ENCODE measurements around the gene C5orf63. TPM values are rescaled to one million over a fixed set of nuclear protein-coding genes. Genes with fewer than 3 reads are reported as not detected.

Gene C5orf63
- total RNA-seq, 1 experiment from 2014 or later = 1.2 TPM

DNA sequence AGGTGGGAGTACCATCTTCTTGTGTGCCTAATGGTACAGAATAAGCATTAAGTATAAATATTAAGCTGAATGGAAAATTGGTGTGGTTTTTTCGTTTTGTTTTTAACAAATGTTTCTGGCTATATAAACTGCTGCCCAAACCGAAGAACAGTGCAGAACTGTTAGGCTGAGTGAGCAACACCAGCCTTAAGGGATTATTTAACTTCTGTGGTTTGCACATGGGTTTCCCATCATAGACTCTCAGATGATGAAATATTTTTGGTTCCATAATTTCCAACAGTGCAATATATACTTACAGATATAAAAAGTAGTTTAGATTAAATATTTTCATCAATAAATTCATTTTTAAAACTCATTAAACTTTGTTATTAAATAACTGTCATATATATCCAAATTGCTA, 16.4 kb downstream of the C5orf63 start:
- no peak overlapping the region for H2AK5ac ChIP-seq (ENCODE audit: insufficient read length, low read length)
- no peak overlapping the region for H3T11ph ChIP-seq (ENCODE audit: low read length)
- H3K27me3 Mint-ChIP-seq (ENCODE audit: low read depth) = no peaks in the 10 kb centered on the region
- no peak overlapping the region for H3K18ac ChIP-seq (ENCODE audit: insufficient read length, low read depth, low read length)
- no peaks in the 10 kb centered on the region for H3K79me1 ChIP-seq (ENCODE audit: insufficient read depth, low read depth, low read length, poor library complexity, severe bottlenecking)
- H3K4me1 ChIP-seq (ENCODE audit: insufficient read depth, low read length) = no peaks in the 10 kb centered on the region
- H4K8ac ChIP-seq (replicated peaks; ENCODE audit: insufficient read length, low read depth, low read length) = no peak overlapping the region
- no peak overlapping the region for H3K4me3 Mint-ChIP-seq
- peaks cover 7 to 10% (median 7%) of the 10 kb centered on the region in 3 experiments for H3K36me3 Mint-ChIP-seq (ENCODE audit: insufficient read depth in 1 of 3, low read depth in 3 of 3)
- no peak overlapping the region for H3K27ac Mint-ChIP-seq
- H3K27ac ChIP-seq (ENCODE audit: insufficient read length, low read depth, low read length) = no peak overlapping the region
- H3K4me1 Mint-ChIP-seq = peaks cover 2 to 4% of the 10 kb centered on the region in 2 experiments; a peak in 2 of 4 replicates
- H3K9ac ChIP-seq (ENCODE audit: extremely low read depth, insufficient read length, low read length) = no peak overlapping the region
- peaks cover 10 to 12% of the 10 kb centered on the region in 2 experiments for H3K9me3 Mint-ChIP-seq
- DNase-seq = no peak
- H3K4ac ChIP-seq (ENCODE audit: low read depth, low read length) = no peak overlapping the region
- no peak overlapping the region for H3K14ac ChIP-seq (ENCODE audit: insufficient read depth, low read length)
- no peak overlapping the region for H2BK120ac ChIP-seq (ENCODE audit: low read depth, low read length, poor library complexity, severe bottlenecking)
- 100% methylated on average over 1 of the region's 2 CpGs for WGBS (ENCODE audit: extremely low coverage, insufficient read length, low lambda C conversion rate)
- no peaks in the 10 kb centered on the region for H3K23me2 ChIP-seq (ENCODE audit: insufficient read length, low read depth, low read length, poor library complexity, severe bottlenecking)
- no peak overlapping the region for H4K91ac ChIP-seq (ENCODE audit: insufficient read length, low read depth, low read length)
- H2BK15ac ChIP-seq (ENCODE audit: low read depth, low read length) = no peak overlapping the region
- no peak overlapping the region for H2BK20ac ChIP-seq (ENCODE audit: low read depth, low read length, poor library complexity, severe bottlenecking)
- TF ChIP-seq, protein P1, sequence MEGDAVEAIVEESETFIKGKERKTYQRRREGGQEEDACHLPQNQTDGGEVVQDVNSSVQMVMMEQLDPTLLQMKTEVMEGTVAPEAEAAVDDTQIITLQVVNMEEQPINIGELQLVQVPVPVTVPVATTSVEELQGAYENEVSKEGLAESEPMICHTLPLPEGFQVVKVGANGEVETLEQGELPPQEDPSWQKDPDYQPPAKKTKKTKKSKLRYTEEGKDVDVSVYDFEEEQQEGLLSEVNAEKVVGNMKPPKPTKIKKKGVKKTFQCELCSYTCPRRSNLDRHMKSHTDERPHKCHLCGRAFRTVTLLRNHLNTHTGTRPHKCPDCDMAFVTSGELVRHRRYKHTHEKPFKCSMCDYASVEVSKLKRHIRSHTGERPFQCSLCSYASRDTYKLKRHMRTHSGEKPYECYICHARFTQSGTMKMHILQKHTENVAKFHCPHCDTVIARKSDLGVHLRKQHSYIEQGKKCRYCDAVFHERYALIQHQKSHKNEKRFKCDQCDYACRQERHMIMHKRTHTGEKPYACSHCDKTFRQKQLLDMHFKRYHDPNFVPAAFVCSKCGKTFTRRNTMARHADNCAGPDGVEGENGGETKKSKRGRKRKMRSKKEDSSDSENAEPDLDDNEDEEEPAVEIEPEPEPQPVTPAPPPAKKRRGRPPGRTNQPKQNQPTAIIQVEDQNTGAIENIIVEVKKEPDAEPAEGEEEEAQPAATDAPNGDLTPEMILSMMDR (conservative IDR thresholded peaks at IDR 0.05) = no peak
- H3K56ac ChIP-seq (ENCODE audit: insufficient read length, low read depth, low read length) = no peak overlapping the region
- no peak overlapping the region for H3K4me2 ChIP-seq (ENCODE audit: insufficient read depth, insufficient read length, low read length)
- no peak overlapping the region for H3K23ac ChIP-seq (ENCODE audit: insufficient read length, low read depth, low read length)
- H4K5ac ChIP-seq (ENCODE audit: insufficient read length, low read depth, low read length) = no peak overlapping the region
- H3K9me3 ChIP-seq (ENCODE audit: control insufficient read depth, low read depth, low read length) = no peaks in the 10 kb centered on the region
- H4K20me1 ChIP-seq (ENCODE audit: control insufficient read depth, insufficient read depth, insufficient read length) = no peaks in the 10 kb centered on the region
- no peak overlapping the region for H2BK12ac ChIP-seq (ENCODE audit: insufficient read length, low read depth, low read length)
- H2BK5ac ChIP-seq (ENCODE audit: insufficient read length, low read length) = no peak overlapping the region
- H3K79me2 ChIP-seq (ENCODE audit: insufficient read depth, low read length) = no peaks in the 10 kb centered on the region
- no peaks in the 10 kb centered on the region for H3K27me3 ChIP-seq (ENCODE audit: insufficient read depth, low read length)
- H2AFZ ChIP-seq (ENCODE audit: low read length) = no peak overlapping the region

All from H9 (cell line).